MM.1S (cell line): ENCODE measurements around the gene TCERG1L.

ENCODE experiments used
- DNase-seq: peaks from one replicate; pipeline ENCODE4 v3.0.0-alpha.2; 2015
- H2AFZ ChIP-seq: fragments of 300-600 bp; sonication (generic); 2 replicates; pipeline ENCODE4 v1.6.0; 2016; ENCODE audit warnings: antibody characterized with exemption, low read length
- H3F3A ChIP-seq: fragments of 300-600 bp; sonication (generic); 2 replicates; pipeline ENCODE4 v1.6.1; 2016; ENCODE audit warnings: mild to moderate bottlenecking, antibody characterized with exemption, low read length, moderate library complexity, mixed read lengths; ENCODE audit not compliant: insufficient read depth
- H3K27ac ChIP-seq: fragments of 300-600 bp; sonication (generic); 2 replicates; pipeline ENCODE4 v1.5.1; 2016; ENCODE audit warnings: mild to moderate bottlenecking, low read length
- H3K27me3 ChIP-seq: fragments of 300-600 bp; sonication (generic); replicated peaks from 2 replicates; pipeline ENCODE4 v1.6.0; 2016; ENCODE audit warnings: low read length; ENCODE audit not compliant: insufficient read depth
- H3K36me3 ChIP-seq: fragments of 300-600 bp; sonication (generic); replicated peaks from 2 replicates; pipeline ENCODE4 v1.6.1; 2016; ENCODE audit warnings: mild to moderate bottlenecking, low read length, mixed read lengths; ENCODE audit not compliant: insufficient read depth
- H3K4me1 ChIP-seq: fragments of 300-600 bp; sonication (generic); 2 replicates; pipeline ENCODE4 v1.6.1; 2016; ENCODE audit warnings: low read length, mixed read lengths
- H3K4me2 ChIP-seq: fragments of 300-600 bp; sonication (generic); 2 replicates; pipeline ENCODE4 v1.6.0; 2016; ENCODE audit warnings: low read depth, low read length
- H3K4me3 ChIP-seq: fragments of 300-600 bp; sonication (generic); 2 replicates; pipeline ENCODE4 v1.5.1; 2016; ENCODE audit warnings: low read length, mixed read lengths
- H3K79me2 ChIP-seq: fragments of 300-600 bp; sonication (generic); 2 replicates; pipeline ENCODE4 v1.6.1; 2016; ENCODE audit warnings: mixed run types, low read length, mixed read lengths
- H3K9ac ChIP-seq: fragments of 300-600 bp; sonication (generic); 2 replicates; pipeline ENCODE4 v1.6.1; 2016; ENCODE audit warnings: low read length, mixed read lengths
- H3K9me2 ChIP-seq: fragments of 300-600 bp; sonication (generic); replicated peaks from 2 replicates; pipeline ENCODE4 v1.6.1; 2016; ENCODE audit warnings: mild to moderate bottlenecking, low read length, mixed read lengths; ENCODE audit not compliant: insufficient read depth
- H3K9me3 ChIP-seq: fragments of 300-600 bp; sonication (generic); replicated peaks from 2 replicates; pipeline ENCODE4 v1.6.1; 2016; ENCODE audit warnings: mild to moderate bottlenecking, low read length, mixed read lengths; ENCODE audit not compliant: insufficient read depth
- H4K20me1 ChIP-seq: fragments of 300-600 bp; sonication (generic); 2 replicates; pipeline ENCODE4 v1.6.1; 2016; ENCODE audit warnings: mild to moderate bottlenecking, low read length, moderate library complexity, mixed read lengths; ENCODE audit not compliant: insufficient read depth
- CTCF ChIP-seq: fragments of 300-600 bp; sonication (generic); IDR thresholded peaks from 2 replicates; pipeline ENCODE4 v1.5.1; 2016; ENCODE audit warnings: antibody characterized with exemption, low read length, mixed read lengths
- EZH2 ChIP-seq: fragments of 300-600 bp; sonication (generic); optimal IDR thresholded peaks from 2 replicates; pipeline ENCODE3; 2017; ENCODE audit warnings: low read depth, mild to moderate bottlenecking, antibody characterized with exemption, low read length, mixed read lengths
- EZH2phosphoT487 ChIP-seq: fragments of 300-600 bp; sonication (generic); IDR thresholded peaks from 2 replicates; pipeline ENCODE4 v1.6.1; 2018; ENCODE audit warnings: antibody characterized with exemption, low read length

The TCERG1L gene

GRCh38 chr10:131117416-131118212 is 193.9 kb downstream of the TCERG1L start:
- no peaks in the 10 kb centered on the region for H3K4me1 ChIP-seq
- H3K27me3 ChIP-seq, result no peaks in the 10 kb centered on the region
- H3K9me2 ChIP-seq, result no peaks in the 10 kb centered on the region
- H3F3A ChIP-seq, result no peaks in the 10 kb centered on the region
- no peak for DNase-seq
- no peak overlapping the region for H2AFZ ChIP-seq
- no peak overlapping the region for H3K4me2 ChIP-seq
- H3K79me2 ChIP-seq, result no peaks in the 10 kb centered on the region
- H3K36me3 ChIP-seq, result no peaks in the 10 kb centered on the region
- H3K27ac ChIP-seq, result no peak overlapping the region
- H3K9me3 ChIP-seq, result no peaks in the 10 kb centered on the region
- H3K4me3 ChIP-seq, result no peak overlapping the region
- H4K20me1 ChIP-seq, result no peaks in the 10 kb centered on the region
- TF ChIP-seq EZH2 (no peak), EZH2phosphoT487 (no peak), CTCF (no peak)
- H3K9ac ChIP-seq, result no peak overlapping the region

GRCh38 chr10:131116991-131117375 is 194.5 kb downstream of the TCERG1L start:
- no peaks in the 10 kb centered on the region for H3F3A ChIP-seq
- no peaks in the 10 kb centered on the region for H3K36me3 ChIP-seq
- H3K4me3 ChIP-seq, result no peak overlapping the region
- no peak overlapping the region for H2AFZ ChIP-seq
- H3K79me2 ChIP-seq, result no peaks in the 10 kb centered on the region
- H3K4me2 ChIP-seq, result no peak overlapping the region
- H3K27me3 ChIP-seq, result no peaks in the 10 kb centered on the region
- H3K9me2 ChIP-seq, result no peaks in the 10 kb centered on the region
- DNase-seq, result no peak
- H3K4me1 ChIP-seq, result no peaks in the 10 kb centered on the region
- H3K27ac ChIP-seq, result no peak overlapping the region
- H3K9ac ChIP-seq, result no peak overlapping the region
- TF ChIP-seq EZH2 (no peak), EZH2phosphoT487 (no peak), CTCF (no peak)
- no peaks in the 10 kb centered on the region for H3K9me3 ChIP-seq
- no peaks in the 10 kb centered on the region for H4K20me1 ChIP-seq

GRCh38 chr10:131116216-131116990 is 195.1 kb downstream of the TCERG1L start:
- H3K4me1 ChIP-seq, result no peaks in the 10 kb centered on the region
- no peak overlapping the region for H2AFZ ChIP-seq
- H3F3A ChIP-seq, result no peaks in the 10 kb centered on the region
- H3K27me3 ChIP-seq, result no peaks in the 10 kb centered on the region
- H4K20me1 ChIP-seq, result no peaks in the 10 kb centered on the region
- no peak overlapping the region for H3K27ac ChIP-seq
- no peaks in the 10 kb centered on the region for H3K9me3 ChIP-seq
- no peaks in the 10 kb centered on the region for H3K9me2 ChIP-seq
- no peak overlapping the region for H3K4me2 ChIP-seq
- DNase-seq, result no peak
- H3K4me3 ChIP-seq, result no peak overlapping the region
- no peak overlapping the region for H3K9ac ChIP-seq
- H3K36me3 ChIP-seq, result no peaks in the 10 kb centered on the region
- H3K79me2 ChIP-seq, result no peaks in the 10 kb centered on the region
- TF ChIP-seq CTCF (no peak), EZH2phosphoT487 (no peak), EZH2 (no peak)
